GM18868 (cell line): Measurements from ENCODE around the gene BEST4.
A peak's percentile ranks its signal among the peaks of the same experiment; 100 is the strongest.
"Not testable (repeated sequence)": the region's sequence is repeated elsewhere in the genome, so short reads cannot be mapped to it uniquely, and the experiment has no call there.

Experiments used
- ATAC-seq: cut with Tn5 transposase; IDR thresholded peaks from one replicate; pipeline ENCODE4 v1.9.1; 2021; ENCODE audit warnings: mild to moderate bottlenecking, moderate library complexity; ENCODE audit not compliant: unreplicated experiment

The BEST4 gene

GRCh38 chr1:44819608-44820327 is 31.8 kb upstream of the BEST4 start:
- peak; percentile 85 for ATAC-seq

GRCh38 chr1:44819196-44819607 is 31.2 kb upstream of the BEST4 start:
- no peak for ATAC-seq

GRCh38 chr1:44817771-44818495 is 30.0 kb upstream of the BEST4 start:
- ATAC-seq, result no peak

- no peak for ATAC-seq
These were observed 29.3 kb upstream of the BEST4 start for GRCh38 chr1:44817307-44817706.

GRCh38 chr1:44815926-44816325 is 28.0 kb upstream of the BEST4 start:
- not testable (repeated sequence) for ATAC-seq

GRCh38 chr1:44812822-44813543 is 25.0 kb upstream of the BEST4 start:
- no peak for ATAC-seq

GRCh38 chr1:44811234-44811633 is 23.3 kb upstream of the BEST4 start:
- ATAC-seq, result no peak

GRCh38 chr1:44810762-44811105 is 22.8 kb upstream of the BEST4 start:
- ATAC-seq, result not testable (repeated sequence)

- no peak for ATAC-seq
These were observed 22.3 kb upstream of the BEST4 start for GRCh38 chr1:44810101-44810761.

GRCh38 chr1:44808938-44809917 is 21.3 kb upstream of the BEST4 start:
- ATAC-seq, result peak; percentile 55

- peak; percentile 34 for ATAC-seq
These were observed 20.3 kb upstream of the BEST4 start, which contains the start of gene BTBD19 for GRCh38 chr1:44808063-44808937. BTBD19 (plus strand) TSS chr1:44808523; CDS start chr1:44808821, 298 bp downstream.

- ATAC-seq, result peak; percentile 31
These were observed 19.5 kb upstream of the BEST4 start for GRCh38 chr1:44807364-44808062.

GRCh38 chr1:44806704-44807363 is 18.9 kb upstream of the BEST4 start, which contains the start of gene DYNLT4:
DYNLT4 (minus strand) TSS chr1:44807351; CDS start chr1:44806668, 683 bp downstream.
- no peak for ATAC-seq

- no peak for ATAC-seq
These were observed 18.2 kb upstream of the BEST4 start for GRCh38 chr1:44806025-44806703.

GRCh38 chr1:44805311-44806024 is 17.5 kb upstream of the BEST4 start:
- ATAC-seq, result no peak

GRCh38 chr1:44803312-44804095 is 15.5 kb upstream of the BEST4 start:
- ATAC-seq, result no peak
